Gastroesophageal sphincter (tissue), 4 donors: Measurements from ENCODE around the gene PCNX3. TPM values are rescaled to one million over a fixed set of nuclear protein-coding genes. Genes with fewer than 3 reads are reported as not detected.

Experiments used
- ATAC-seq: fragments of 150-250 bp; one replicate; pipeline ENCODE4 v1.9.1; 2016; ENCODE audit warnings: mild to moderate bottlenecking, moderate library complexity
- H3K27ac ChIP-seq, 4 donors: fragments of 200-600 bp; sonication (generic) in 3 of 4; 1 replicate in 3 of 4; 2 replicates in 1 of 4; pipeline ENCODE4 v1.5.1; 2016 to 2019
- H3K27me3 ChIP-seq: fragments of 200-600 bp; sonication (generic); one replicate; pipeline ENCODE4 v1.5.1; 2019
- H3K36me3 ChIP-seq, 2 donors: fragments of 200-600 bp; sonication (generic); one replicate each; pipeline ENCODE4 v1.5.1; 2019; ENCODE audit warnings: control low read depth in 1 of 2
- H3K4me1 ChIP-seq, 3 donors: fragments of 200-600 bp; sonication (generic); 1 replicate in 2 of 3; 2 replicates in 1 of 3; pipeline ENCODE4 v1.5.1; 2016 to 2019; ENCODE audit warnings: control low read depth in 2 of 3
- H3K4me3 ChIP-seq, 2 donors: fragments of 200-600 bp; sonication (generic); one replicate each; pipeline ENCODE4 v1.5.1; 2019; ENCODE audit warnings: mild to moderate bottlenecking in 1 of 2, moderate library complexity in 1 of 2
- H3K9me3 ChIP-seq, 3 donors: fragments of 200-600 bp; sonication (generic); one replicate each; pipeline ENCODE4 v1.5.1; 2017 to 2019; ENCODE audit warnings: control low read depth in 2 of 3
- CTCF ChIP-seq, 4 experiments: fragments of 200-600 bp in 2 of 4; fragments of 450-650 bp in 2 of 4; sonication (generic) in 1 of 4; IDR thresholded peaks; one replicate each; pipeline ENCODE4 v1.5.1; 2017 to 2019; ENCODE audit warnings: antibody characterized with exemption in 4 of 4, mild to moderate bottlenecking in 2 of 4, moderate library complexity in 2 of 4
- EP300 ChIP-seq: sonication (generic); formaldehyde crosslinking; IDR thresholded peaks from one replicate; pipeline ENCODE4 v1.6.1; 2017; ENCODE audit warnings: antibody characterized with exemption, mild to moderate bottlenecking
- POLR2A ChIP-seq, 2 donors: fragments of 450-650 bp; IDR thresholded peaks; one replicate each; pipeline ENCODE4 v1.6.1; 2017; ENCODE audit warnings: antibody characterized with exemption in 2 of 2, mild to moderate bottlenecking in 2 of 2, moderate library complexity in 1 of 2
- POLR2AphosphoS5 ChIP-seq: sonication (generic); formaldehyde crosslinking; IDR thresholded peaks from one replicate; pipeline ENCODE4 v1.6.1; 2017; ENCODE audit warnings: antibody characterized with exemption
- WGBS, 2 donors: methylation state at CpG; one replicate each; pipeline ENCODE4 v1.1.5; 2018; ENCODE audit warnings: low coverage in 1 of 2; 5-methylcytosine and 5-hydroxymethylcytosine counted together
- total RNA-seq, 4 donors: library from RNA; depleted of rRNA; stranded (reverse); fragments of >200 nt; gene quantifications; one replicate each; pipeline ENCODE4 v1.1.0, GENCODE V29; 2016

Gene PCNX3
- total RNA-seq, 4 donors from 2014 or later: 15.9 to 40.1 (median 19.3) TPM

DNA sequence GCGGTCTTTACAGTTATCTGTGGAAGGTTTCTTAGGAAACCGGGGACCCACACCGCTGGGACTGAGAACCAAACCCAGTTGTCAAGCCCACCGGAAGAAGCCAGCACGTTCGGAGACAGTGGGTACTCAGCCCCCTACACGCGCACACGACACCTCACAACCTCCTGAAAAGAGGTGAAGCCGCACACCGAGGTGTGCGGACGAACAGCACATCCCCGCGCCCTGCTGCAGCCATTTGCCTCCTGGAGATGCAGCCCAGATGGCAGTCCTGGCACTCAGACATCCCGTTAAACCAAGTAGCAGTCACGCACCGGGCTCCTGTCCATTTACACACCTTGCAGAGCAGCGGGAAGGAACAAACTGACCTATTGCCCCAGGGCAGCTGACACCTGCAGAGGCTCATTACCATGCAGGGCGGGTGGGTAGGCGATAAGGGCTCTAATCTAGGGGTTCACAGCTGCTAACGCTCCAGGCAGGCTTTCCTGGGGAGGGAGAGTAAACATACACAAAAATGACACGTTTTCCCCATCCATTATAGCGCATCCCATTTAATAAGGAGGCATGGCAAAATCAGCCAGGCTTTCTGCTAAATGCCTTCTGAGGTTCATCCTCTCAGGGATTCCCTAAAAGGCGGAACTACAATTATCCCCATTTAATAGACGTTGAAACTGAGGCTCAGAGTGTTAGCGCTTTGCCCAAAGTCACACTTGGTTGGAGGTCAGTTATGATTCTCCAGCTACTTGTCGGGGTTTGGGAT, 40.6 kb upstream of the PCNX3 start:
- no peaks in the 10 kb centered on the region for H3K27me3 ChIP-seq
- TF ChIP-seq EP300 (no peak), POLR2A (IDR thresholded peaks at IDR 0.05) (no peak), CTCF (IDR thresholded peaks at IDR 0.05) (no peak), POLR2AphosphoS5 (no peak)
- no peak for ATAC-seq
- H3K4me3 ChIP-seq: peak overlapping the region; percentile 78 to 96
- H3K27ac ChIP-seq: peak overlapping the region; percentile 72 to 99 (median 98)
- peaks cover 0 to 20% of the 10 kb centered on the region in 2 donors for H3K36me3 ChIP-seq
- H3K9me3 ChIP-seq: no peaks in the 10 kb centered on the region
- H3K4me1 ChIP-seq: peaks cover 8 to 90% (median 53%) of the 10 kb centered on the region in 3 donors
- WGBS, 2 donors: 10% methylated on average over 10 of the region's 28 CpGs; no CpG with 5 or more reads in 1 of the 2 donors

GRCh38 chr11:65575568-65576231, 39.9 kb upstream of the PCNX3 start, which contains the start of gene EHBP1L1:
Gene EHBP1L1 (plus strand): TSS chr11:65576053. CDS start chr11:65576303, 250 bp downstream.
- 0% methylated on average over 1 of the region's 69 CpGs; no CpG with 5 or more reads in 1 of the 2 donors for WGBS, 2 donors
- no peaks in the 10 kb centered on the region for H3K27me3 ChIP-seq
- peak within 1 kb of the TSS; percentile 96 to 99 (median 98) for H3K27ac ChIP-seq
- TF ChIP-seq POLR2A (IDR thresholded peaks at IDR 0.05) (peak; percentile 35 to 40), CTCF (IDR thresholded peaks at IDR 0.05) (peak in 1 of 4 experiments; percentile 3), EP300 (no peak), POLR2AphosphoS5 (peak; percentile 20)
- peak within 1 kb of the TSS; percentile 78 to 96 for H3K4me3 ChIP-seq
- no peaks in the 10 kb centered on the region for H3K9me3 ChIP-seq
- H3K36me3 ChIP-seq: peaks cover 0 to 27% of the 10 kb centered on the region in 2 donors
- H3K4me1 ChIP-seq: peaks cover 8 to 95% (median 52%) of the 10 kb centered on the region in 3 donors
- ATAC-seq: peak; percentile 39

GRCh38 chr11:65576232-65576866, 39.2 kb upstream of the PCNX3 start:
- ATAC-seq: no peak

More at GRCh38 chr11:65576232-65576866, 39.2 kb upstream of the PCNX3 start:
- H3K4me3 ChIP-seq: peak overlapping the region; percentile 78 to 96
- no peaks in the 10 kb centered on the region for H3K9me3 ChIP-seq
- H3K4me1 ChIP-seq: peaks cover 4 to 95% (median 46%) of the 10 kb centered on the region in 3 donors
- H3K36me3 ChIP-seq: peaks cover 0 to 34% of the 10 kb centered on the region in 2 donors
- H3K27ac ChIP-seq: peak overlapping the region; percentile 96 to 99 (median 98)
- no peaks in the 10 kb centered on the region for H3K27me3 ChIP-seq
- TF ChIP-seq CTCF (IDR thresholded peaks at IDR 0.05): no peak
- TF ChIP-seq POLR2A (IDR thresholded peaks at IDR 0.05): peak in 1 of 2 donors; percentile 4
- TF ChIP-seq POLR2AphosphoS5: no peak
- no CpG with 5 or more reads among the region's 26 CpGs for WGBS, 2 donors
